Stimulated activated CD8-positive, alpha-beta memory T cell treated with anti-CD3 and anti-CD28 coated beads, Interleukin-2, amount 100 ng/mL, for 48 hours (primary cell): Measurements from ENCODE around the gene LGALS14.
"Not testable (repeated sequence)": the region's sequence is repeated elsewhere in the genome, so short reads cannot be mapped to it uniquely, and the experiment has no call there.

ENCODE experiments used
- DNase-seq, 2 donors: peaks; one replicate each; pipeline ENCODE4 v3.0.0-alpha.2; 2020; ENCODE audit warnings: low read depth in 2 of 2

The LGALS14 gene

GRCh38 chr19:39695759-39696158 is 8.5 kb upstream of the LGALS14 start:
- DNase-seq: no peak

GRCh38 chr19:39696387-39696786 is 7.9 kb upstream of the LGALS14 start:
- no peak for DNase-seq

GRCh38 chr19:39698535-39698934 is 5.7 kb upstream of the LGALS14 start:
- no peak for DNase-seq

GRCh38 chr19:39701291-39701690 is 3.0 kb upstream of the LGALS14 start:
- no peak for DNase-seq

- peak in 1 of 2 donors; percentile 1 for DNase-seq
Observed at GRCh38 chr19:39705578-39706188, 1.4 kb downstream of the LGALS14 start.

- no peak for DNase-seq
Observed at GRCh38 chr19:39708594-39708993, 4.3 kb downstream of the LGALS14 start.

GRCh38 chr19:39709026-39709872 is 5.0 kb downstream of the LGALS14 start:
- no peak for DNase-seq

GRCh38 chr19:39710333-39710890 is 6.1 kb downstream of the LGALS14 start:
- no peak for DNase-seq

- not testable (repeated sequence) for DNase-seq
Observed at GRCh38 chr19:39720144-39720543, 15.9 kb downstream of the LGALS14 start.

GRCh38 chr19:39725995-39726394 is 21.7 kb downstream of the LGALS14 start:
- DNase-seq: no peak

- no peak for DNase-seq
Observed at GRCh38 chr19:39727070-39727800, 23.0 kb downstream of the LGALS14 start.

- DNase-seq: no peak
Observed at GRCh38 chr19:39728040-39728439, 23.8 kb downstream of the LGALS14 start.

- DNase-seq: no peak
Observed at GRCh38 chr19:39729594-39729993, 25.3 kb downstream of the LGALS14 start.

GRCh38 chr19:39731685-39732084 is 27.4 kb downstream of the LGALS14 start:
- DNase-seq: no peak

- DNase-seq: no peak
Observed at GRCh38 chr19:39733841-39734240, 29.6 kb downstream of the LGALS14 start.

- DNase-seq: no peak
Observed at GRCh38 chr19:39735688-39736087, 31.4 kb downstream of the LGALS14 start.

GRCh38 chr19:39736088-39736487 is 31.8 kb downstream of the LGALS14 start:
- no peak for DNase-seq

- no peak for DNase-seq
Observed at GRCh38 chr19:39737351-39737750, 33.1 kb downstream of the LGALS14 start.

- DNase-seq: no peak
Observed at GRCh38 chr19:39737891-39738290, 33.6 kb downstream of the LGALS14 start, which contains the start of gene CLC. Gene CLC (minus strand): TSS chr19:39738029. CDS start chr19:39737952, 77 bp downstream.

GRCh38 chr19:39738814-39739213 is 34.5 kb downstream of the LGALS14 start:
- DNase-seq: no peak

- DNase-seq: no peak
Observed at GRCh38 chr19:39740395-39740794, 36.1 kb downstream of the LGALS14 start.

GRCh38 chr19:39745643-39746042 is 41.4 kb downstream of the LGALS14 start:
- no peak for DNase-seq
